OCI-M1 (cell line): ENCODE measurements around the gene KCNAB1.

ENCODE experiments used
- DNase-seq: peaks from one replicate; lab custom pipeline; 2025; lab: John Stamatoyannopoulos, UW

KCNAB1 gene

DNA sequence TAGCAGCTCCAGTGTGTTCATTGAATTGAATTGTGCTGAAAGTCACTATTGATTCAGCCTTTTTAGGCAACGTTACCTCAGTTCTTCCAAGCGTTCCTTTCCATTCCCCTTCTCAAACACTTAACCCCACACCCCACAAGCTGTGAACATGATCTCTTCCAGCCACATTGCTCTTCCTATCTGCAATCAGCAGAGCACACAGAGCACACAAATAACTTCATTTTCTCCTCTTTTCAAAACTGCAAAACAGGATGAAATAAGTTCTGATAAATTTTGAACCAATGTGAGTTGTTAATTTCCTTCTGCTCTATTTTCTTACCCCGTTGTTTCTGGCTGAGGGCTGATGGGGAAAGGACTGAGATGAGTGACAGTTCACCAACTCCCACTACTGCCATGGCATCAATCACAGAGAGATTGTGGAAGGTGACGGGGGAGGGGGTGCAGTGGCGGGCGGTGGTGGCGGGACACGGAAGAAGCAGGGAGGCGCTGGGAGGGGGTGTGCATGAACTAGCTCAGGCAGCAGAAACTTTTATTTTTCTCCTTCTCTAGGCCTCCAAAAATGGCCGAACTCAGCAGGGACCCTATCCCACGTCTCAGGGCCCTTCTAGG is 287.3 kb downstream of the KCNAB1 start:
- DNase-seq = no peak

DNA sequence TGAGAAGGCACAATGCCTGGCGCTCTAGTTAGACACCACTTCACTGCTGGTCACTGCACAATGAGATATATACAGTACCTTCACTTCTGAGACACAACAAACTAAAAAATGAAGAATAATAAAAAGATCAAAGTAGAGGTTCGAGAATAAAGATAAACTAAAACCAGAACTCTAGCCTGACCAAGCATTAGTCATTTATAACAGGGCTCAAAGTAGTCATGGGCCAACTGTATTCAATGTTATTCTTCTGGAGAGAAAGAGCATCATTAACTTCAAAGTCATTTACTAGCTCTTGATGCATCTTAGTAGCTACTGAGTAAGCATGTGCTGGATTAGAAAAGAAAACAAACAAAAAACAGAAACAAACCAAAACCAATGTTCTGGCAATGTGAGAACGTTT is 289.3 kb downstream of the KCNAB1 start:
- DNase-seq = no peak

DNA sequence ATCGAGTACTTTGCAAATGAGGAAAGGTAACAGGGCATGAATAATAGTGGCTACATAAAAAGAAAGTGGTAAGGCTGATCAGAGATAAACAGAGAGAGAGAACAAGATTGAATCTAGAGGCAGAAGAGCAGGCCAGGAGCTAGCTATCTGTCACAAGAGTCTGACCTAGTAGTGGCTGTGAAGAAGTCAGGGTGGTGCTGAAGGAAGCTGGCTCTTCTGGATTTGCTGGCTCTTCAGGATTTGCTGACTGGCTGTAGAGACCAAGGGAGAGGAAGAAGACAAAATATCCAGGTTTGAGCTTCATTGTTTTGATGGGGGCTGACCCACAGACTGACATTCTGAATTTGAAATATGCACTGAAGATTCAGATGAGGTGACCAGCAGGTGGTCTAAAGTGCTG is 292.2 kb downstream of the KCNAB1 start:
- no peak for DNase-seq

DNA sequence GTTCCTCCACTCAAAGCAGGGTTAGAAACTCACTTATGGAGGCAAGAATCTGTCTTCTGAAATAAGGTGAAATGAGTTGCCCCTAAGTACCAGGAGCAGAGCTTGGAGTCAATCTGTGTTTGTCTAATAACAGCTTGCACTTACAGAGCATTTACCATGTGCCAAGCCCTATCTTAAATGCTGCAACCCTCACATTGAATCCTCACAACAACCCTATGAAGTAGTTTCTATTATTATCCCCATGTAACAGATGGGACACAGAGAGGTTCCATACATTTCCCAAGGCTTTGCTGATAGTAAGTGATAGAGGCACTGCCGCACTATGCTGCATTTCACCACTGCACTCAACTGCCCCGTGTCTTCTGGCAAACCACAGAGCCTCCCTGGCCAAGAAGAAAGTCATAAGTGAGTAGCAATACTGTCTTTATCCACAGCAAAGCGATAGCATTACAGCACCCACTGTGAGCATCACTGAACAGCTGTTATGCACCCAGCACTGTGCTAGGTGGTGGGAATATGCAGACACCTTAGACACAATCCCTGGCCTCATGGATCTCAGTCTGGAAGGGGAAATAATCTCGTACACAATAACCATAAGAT is 293.0 kb downstream of the KCNAB1 start:
- DNase-seq = no peak

DNA sequence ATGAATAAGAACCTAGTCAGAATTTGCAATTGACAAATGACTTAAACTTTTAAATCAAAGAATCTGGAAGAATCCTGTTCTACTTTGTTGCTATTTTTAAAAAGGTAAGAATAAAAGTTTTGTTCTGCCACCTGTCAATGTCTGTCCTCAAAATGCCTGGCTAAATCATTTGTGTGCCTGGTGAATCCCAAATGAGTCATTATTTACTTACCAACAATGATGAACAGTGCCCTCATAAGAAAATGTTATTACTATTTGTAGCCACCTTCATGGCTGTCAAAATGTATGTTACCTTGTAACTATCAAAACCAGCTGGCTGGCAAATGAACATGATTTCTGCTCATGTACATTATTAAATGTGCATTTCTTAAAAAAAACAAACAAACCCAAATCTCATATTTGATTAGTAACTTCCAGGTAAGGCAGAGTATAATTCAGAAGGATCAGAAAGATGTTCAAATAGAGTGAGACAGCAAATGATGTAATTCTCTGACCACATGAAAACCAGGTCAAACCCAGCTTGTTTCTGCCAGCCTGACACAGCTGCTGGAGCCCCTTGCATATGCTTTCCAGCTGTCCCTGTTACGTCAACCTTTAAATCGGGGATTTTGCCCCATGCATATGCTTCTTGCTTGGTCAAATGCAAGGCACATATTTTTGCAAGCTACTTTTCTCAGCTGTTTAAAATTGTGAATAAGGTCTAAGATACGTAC is 296.6 kb downstream of the KCNAB1 start:
- no peak for DNase-seq

DNA sequence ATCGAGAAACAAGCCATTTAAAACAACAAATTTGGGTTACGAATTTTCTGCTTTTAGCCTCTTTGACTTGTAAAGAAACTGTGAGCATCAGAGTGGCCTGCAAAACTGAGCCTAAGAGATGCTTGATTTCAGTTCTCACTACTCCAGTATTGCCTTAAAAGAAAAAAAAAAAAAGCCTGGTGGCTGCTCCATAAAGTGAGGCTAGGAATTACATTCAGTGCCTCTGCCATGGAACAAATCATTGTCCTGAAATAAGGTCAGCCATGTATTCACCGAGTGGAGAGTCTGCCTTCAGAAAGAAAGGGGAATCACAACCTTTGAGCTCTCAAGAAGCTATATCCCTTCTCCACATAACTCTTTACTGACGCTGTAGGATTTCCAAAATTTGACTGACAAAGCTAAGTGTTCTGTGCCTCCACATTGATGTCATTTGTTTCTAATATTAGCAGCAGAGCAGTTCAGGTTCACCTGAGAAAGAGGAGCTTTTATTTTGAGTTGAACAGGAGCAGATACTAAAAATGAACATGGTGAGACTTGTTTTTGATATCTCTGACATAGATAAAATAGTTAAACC is 297.3 kb downstream of the KCNAB1 start:
- DNase-seq = no peak

DNA sequence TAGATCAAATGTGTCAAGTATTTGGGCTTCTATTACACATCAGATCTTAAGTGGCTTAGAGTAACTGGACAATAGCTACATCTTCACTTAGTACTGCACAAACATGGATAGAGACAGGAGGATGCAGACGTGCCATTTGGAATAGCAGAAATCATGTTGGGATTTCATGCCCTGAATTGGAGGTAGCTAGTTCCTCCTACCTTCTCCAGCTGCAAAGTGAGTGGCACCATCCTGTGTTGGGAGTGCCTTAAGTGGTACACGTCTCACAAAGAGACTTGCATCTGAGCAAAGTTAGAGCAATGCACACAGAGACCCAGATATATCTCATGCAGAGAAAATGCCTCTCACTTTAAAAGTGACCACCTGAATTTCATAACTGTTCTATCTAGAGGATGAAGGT is 298.1 kb downstream of the KCNAB1 start:
- DNase-seq = no peak

DNA sequence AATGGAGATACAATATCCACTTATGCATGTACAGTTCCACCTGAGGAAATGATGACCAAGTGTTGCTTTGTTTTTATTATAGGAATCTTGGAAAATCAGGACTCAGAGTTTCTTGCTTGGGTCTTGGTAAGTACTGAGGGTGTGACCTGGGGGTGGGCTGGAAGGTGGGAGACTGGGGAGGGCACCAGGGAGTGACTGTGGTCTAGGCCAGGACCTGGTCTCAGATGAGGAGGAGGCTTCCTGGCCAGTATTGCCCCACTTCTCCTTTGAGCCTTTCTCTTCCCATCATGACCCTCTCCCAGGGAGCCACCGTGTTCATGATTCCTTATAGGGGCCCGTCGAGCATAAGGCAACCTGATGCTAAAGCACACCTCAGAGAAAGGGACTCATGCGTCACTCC is 301.2 kb downstream of the KCNAB1 start:
- DNase-seq = no peak

DNA sequence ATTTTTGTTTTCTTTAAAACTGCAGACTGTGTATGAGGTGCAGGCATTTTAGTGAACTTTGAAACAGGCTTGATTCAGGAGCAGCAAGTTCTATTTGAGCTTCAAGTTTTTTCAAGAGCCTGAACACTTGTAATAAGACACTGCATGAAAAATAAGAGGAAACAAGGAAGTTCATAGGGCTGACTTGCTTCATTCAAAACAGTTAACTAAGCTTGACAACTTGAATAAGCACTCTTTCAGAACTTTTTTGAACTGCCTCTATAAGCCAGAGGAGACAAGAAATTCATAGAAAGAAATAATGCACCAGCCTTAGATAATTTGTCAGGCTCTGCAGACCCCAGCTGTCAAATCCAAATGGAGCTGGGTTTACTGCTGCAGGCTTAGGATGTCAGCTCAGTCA is 304.4 kb downstream of the KCNAB1 start:
- no peak for DNase-seq

DNA sequence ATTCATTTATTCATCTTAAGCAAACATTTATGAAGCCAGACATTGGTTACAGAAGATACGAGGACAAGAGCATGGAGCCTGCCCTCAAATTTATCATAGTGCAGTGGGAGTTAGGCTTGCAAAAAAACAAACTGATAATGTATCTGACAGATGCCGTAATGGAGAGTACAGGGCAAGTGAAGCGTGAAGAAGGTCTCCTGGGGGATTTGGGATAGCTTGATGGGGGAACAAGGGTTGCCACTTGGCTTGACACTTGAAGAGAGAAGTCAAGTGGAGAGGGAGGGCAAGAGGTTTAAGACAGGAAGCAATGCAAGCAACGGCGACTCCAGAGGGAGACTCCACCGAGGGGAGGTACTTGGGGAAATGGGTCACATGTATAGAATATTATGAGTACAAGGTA is 305.3 kb downstream of the KCNAB1 start:
- no peak for DNase-seq

DNA sequence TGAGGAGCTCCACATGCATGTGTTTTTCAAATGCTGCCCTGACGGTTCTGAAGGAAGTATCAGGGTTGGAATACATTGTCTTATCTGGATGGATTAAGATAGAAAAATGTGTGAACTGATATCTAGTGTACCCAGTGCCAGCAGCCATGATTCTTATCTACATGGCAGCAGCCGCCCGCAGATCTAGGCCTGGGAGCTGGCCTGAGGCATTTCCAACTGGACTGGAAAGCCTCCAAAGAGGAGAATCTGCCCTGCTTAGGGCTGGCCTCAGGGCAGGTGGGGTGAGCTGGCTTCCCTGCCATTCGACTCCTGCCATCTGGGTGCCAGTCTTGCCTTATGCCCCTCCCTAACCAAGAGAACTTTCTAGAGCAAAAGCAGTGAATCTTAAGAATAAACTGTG is 308.7 kb downstream of the KCNAB1 start:
- DNase-seq = no peak

DNA sequence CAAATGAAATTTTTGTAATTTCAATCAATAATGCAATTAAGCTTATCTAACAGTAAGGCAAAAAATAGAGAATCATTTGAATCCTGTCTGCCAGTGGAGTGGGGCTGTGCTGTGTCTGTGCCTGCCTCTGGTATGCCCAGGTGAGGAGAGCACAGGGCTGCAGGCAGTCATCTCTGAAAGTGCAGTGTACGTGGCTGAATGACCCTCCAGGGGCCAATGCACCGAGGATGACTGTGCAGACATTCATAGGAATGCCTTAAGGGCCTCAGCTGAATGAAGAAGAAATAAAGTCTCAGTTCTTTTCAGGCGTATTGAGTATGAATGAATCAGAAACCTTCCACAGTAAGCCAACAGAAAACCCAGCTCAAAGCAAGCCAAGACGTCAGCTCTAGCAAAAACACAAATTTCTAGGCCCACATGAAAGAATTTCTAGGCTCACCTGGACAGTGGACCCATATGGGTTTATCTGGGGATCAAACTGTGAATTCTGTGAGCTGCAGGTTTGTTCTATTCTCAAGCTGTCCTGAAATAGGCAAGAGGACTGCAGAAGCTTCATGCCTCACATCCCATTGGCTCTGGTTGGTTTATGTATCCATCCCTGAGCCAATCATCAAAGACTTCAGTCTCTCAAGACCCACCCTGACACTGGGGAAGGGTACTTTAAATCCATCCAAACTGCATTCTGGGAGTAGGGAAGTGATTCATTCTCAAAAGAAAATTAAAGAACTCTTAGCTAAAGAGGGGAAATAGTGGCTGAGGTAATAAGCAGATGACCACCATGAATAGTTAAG is 311.2 kb downstream of the KCNAB1 start:
- DNase-seq = no peak

DNA sequence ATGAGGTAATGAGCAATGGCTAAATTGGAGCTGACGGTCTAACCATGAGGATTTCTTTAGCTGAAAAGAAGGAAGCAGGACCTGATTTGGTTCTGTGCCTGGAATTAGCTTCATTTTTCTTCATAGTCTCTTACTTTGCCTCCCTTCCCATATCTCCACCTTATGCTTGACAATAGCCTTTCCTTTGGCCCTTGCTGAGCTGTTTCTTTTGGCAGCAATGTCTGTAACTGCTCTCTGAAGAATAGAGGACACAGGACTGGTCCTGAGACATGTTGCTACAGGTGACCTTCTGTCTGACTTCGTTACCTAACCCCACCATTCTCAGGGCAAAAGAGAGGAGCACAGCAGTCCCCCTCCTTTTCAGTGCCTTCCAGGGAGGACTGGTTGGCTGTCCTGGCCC is 312.2 kb downstream of the KCNAB1 start:
- no peak for DNase-seq

DNA sequence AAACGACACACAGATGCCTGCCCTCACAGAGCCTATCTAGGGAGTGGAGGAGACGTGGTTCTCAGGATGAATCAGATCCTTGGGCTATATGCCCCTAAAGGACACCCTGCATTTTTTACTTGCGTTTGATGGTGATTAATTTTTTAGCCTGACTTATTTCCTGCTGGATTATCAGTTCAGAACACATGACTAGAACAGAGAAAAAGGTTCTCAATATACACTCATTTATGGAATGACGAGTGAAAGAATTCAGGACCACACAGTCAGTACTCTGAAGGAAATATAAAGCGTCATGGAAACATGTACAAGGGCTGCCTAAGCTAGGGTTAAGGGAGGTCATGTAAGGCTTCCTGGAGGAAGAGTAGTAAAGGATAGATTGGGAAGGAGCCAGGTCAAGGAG is 312.8 kb downstream of the KCNAB1 start:
- DNase-seq = no peak

DNA sequence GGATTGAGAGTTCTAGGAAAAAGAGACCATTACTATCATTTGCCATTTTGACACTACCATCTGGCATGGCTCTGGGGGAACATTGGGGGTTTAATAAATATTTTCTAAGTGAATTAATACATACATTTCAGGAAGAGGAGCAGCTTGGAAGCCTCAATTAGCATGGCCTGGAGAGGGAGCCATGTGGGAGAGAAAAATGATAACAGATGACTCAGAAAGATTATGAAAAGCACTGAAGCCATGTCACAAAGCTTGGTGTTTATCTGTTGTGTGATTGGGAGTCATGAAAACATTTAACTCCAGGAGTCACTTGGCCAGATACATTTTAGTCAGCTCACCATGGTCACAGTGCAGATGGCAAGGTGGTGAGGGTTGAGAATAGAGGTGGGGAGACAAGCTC is 313.5 kb downstream of the KCNAB1 start:
- DNase-seq = no peak

DNA sequence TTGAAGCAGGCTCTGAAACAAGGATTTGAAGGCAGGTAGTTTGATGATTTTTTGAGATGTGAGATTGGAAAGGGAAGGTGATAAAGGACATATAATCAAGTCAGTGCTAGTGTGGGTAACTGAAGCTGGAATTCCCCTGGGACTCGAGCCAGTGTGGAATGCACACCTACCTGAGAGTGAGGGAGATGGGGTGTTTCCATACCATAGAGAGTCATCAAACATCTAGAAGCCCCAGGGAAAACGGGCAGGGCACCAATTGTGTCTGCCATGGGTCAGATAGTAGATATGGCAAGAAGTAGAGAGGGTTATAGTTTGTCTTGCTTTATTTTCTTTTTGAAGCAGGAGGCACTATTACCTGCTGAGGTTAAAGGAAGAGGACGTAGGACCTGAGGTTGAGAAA is 314.5 kb downstream of the KCNAB1 start:
- DNase-seq = no peak

DNA sequence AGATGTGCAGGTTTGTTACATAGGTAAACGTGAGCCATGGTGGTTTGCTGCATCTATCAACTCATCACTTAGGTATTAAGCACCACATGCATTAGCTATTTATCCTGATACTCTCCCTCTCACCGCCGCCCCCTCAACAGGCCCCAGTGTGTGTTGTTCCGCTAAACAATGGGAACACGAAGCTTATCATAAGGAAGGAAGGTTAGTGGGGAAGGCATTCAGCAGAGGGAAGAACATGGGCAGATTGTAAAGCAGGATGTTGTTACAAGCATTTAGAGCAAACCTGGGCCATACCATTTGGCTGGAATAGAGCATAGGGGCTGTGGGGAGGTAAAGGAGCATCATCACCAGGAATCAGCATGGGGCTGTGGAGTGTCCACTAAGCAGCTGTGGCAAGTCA is 322.7 kb downstream of the KCNAB1 start:
- DNase-seq = no peak

DNA sequence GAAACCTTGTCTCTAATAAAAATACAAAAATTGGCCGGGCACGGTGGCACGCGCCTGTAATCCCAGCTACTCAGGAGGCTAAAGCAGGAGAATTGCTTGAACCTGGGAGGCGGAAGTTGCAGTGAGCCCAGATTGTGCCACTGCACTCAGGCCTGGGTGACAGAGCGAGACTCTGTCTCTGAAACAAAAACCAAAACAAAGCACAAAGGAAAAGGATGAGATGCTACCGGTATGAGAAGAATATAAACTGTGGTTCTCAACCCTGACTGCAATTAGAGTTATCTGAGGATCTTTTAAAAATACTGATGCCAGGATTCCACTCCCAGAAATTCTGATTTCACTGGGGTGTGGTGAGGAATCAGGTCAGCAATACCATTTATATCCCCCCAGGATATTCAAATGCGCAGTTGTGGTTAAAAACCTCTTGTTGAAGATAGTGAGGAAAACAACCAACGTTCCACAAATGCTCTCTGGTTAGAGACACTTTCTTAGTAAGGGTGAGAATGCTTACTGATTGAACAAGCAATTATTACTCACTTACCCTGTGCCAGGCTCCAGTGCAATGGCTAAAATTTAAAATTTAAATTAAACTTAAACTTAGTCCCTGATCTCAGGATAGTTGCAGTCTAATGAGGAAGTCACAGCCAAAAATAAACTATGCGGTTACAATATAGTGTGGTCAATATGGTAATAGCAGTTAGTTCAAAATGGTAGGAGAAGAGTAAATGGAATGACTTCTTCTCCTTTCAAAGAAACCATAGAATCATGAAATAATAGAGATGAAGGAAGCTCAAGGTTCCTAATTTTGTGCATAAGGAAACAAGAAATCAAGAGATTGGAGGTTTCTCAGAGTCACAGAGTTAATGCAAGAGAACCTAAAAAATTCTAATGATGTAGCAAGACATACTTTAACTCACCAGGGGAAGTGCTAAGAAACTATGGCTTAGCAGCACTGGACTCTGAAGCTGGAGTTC is 325.0 kb downstream of the KCNAB1 start:
- peak; percentile 36 for DNase-seq

DNA sequence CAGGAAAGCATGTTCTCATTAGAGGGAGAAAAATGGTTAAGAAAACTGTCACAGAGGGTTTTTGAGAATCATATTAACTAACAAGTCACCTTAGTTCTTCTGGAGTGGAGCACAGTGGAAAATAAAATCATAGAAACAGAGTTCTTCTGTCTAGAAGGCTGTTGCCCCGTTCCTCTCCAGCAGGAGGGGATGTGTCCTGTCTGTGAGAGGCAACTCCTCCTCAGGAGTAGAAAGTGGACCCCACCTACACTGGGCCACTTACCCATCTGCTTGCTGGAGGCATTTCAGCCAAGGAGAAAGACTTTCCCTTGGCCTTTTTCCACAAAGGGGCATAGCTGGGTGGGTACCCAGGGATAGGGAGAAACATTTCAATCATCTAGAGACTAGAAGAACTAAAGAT is 327.9 kb downstream of the KCNAB1 start:
- DNase-seq = peak; percentile 39

DNA sequence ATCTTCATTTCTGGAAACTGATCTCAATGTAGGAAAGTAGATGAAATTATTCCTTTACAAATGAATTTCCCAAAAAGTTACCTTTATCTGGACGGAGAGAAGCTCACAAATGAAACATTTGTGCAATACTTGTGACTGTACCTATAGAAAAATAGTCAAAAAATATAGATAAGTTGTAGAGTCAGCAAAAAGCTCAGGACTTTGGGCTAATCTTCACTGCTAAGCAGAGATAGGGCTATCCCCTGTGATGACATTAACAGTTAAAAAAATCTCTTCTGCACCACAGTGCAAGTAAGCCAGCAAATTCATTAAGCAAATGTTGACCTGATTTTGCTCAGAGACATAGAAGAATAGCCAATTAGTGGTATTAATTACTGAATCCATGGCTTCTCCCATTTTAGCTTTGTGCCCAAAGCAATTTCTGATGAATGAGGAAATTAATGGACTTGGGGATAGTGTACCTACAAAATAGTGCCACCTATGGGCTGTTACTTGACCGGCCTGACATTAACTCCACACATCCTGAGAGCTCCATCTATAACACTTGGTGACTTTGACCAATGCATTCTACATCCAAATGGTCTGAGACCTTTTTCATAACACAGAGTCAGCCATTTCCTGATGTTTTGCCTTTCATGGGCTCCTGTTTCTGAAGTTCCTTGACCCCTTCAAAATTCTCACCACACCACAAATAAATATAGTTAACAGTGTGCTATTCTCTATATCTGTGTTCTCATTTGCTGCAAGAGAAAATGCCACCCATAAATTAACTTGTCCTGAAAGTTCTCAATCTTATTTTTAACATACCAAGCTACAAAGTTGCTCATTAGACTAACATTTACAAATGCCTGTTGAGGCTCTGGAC is 329.6 kb downstream of the KCNAB1 start:
- DNase-seq = peak; percentile 43
